Activated CD8-positive, alpha-beta T cell treated with anti-CD3 and anti-CD28 coated beads for 36 hours (primary cell): ENCODE data around the gene RNF213. TPM values are rescaled to one million over a fixed set of nuclear protein-coding genes. Genes with fewer than 3 reads are reported as not detected.

Source experiments
- ATAC-seq: fragments of 200-7000 bp; cut with Tn5 transposase; one replicate; pipeline ENCODE4 v1.10.0; 2021; ENCODE audit warnings: mild to moderate bottlenecking, moderate library complexity
- CTCF ChIA-PET: fragments of 350-600 bp; sonication (Branson Sonifier 250); formaldehyde crosslinking; loops from one replicate; lab custom pipeline; 2021; ENCODE audit warnings: antibody characterized with exemption; lab: Charles Lee
- POLR2A ChIA-PET: fragments of 350-600 bp; sonication (Branson Sonifier 250); formaldehyde crosslinking; loops from one replicate; lab custom pipeline; 2021; ENCODE audit warnings: antibody characterized with exemption; lab: Charles Lee
- DNase-seq: peaks from one replicate; pipeline ENCODE4 v3.0.0-alpha.2; 2020
- H3K27ac Mint-ChIP-seq: one replicate; pipeline ENCODE4 v1.8.0; 2021; ENCODE audit warnings: mild to moderate bottlenecking, mixed read lengths
- H3K27me3 Mint-ChIP-seq: one replicate; pipeline ENCODE4 v1.8.0; 2021; ENCODE audit warnings: mixed read lengths
- H3K36me3 Mint-ChIP-seq: one replicate; pipeline ENCODE4 v1.8.0; 2021; ENCODE audit warnings: low read depth, mixed read lengths
- H3K4me1 Mint-ChIP-seq: one replicate; pipeline ENCODE4 v1.8.0; 2021; ENCODE audit warnings: low read depth, mixed read lengths
- H3K4me3 Mint-ChIP-seq: one replicate; pipeline ENCODE4 v1.8.0; 2021; ENCODE audit warnings: mild to moderate bottlenecking, moderate library complexity, mixed read lengths
- H3K9me3 Mint-ChIP-seq: one replicate; pipeline ENCODE4 v1.8.0; 2021; ENCODE audit warnings: mixed read lengths
- intact Hi-C: fragments of 100-400 bp; cut with micrococcal nuclease; formaldehyde crosslinking; loops from one replicate; pipeline ENCODE4 v1.10.0; 2022
- total RNA-seq, 2 experiments: library from RNA; stranded (reverse); gene quantifications; one replicate each; pipeline ENCODE4 v1.2.3, GENCODE V29; 2021
- TF ChIP-seq, protein P1 (sequence below): fragments of 200-600 bp; IDR thresholded peaks from one replicate; pipeline ENCODE4 v1.8.0; 2022; ENCODE audit warnings: antibody characterized with exemption, mild to moderate bottlenecking

RNF213 gene
- total RNA-seq, 2 experiments from 2014 or later: 131 to 142 TPM

- ChIA-PET CTCF (no interaction called here), POLR2A (interaction anchor here (1.3 kb wide), 1 partner anchor 174 kb away, joined by 3 read pairs; no protein-coding TSS in a partner anchor)
- Mint-ChIP-seq H3K9me3 (no peaks in the 10 kb centered on the region), H3K4me1 (peaks cover 2% of the 10 kb centered on the region), H3K36me3 (peaks cover 74% of the 10 kb centered on the region), H3K4me3 (no peak overlapping the region), H3K27ac (peak overlapping the region; percentile 49), H3K27me3 (no peaks in the 10 kb centered on the region)
- intact Hi-C loops: no loop called here
- TF ChIP-seq, protein P1, sequence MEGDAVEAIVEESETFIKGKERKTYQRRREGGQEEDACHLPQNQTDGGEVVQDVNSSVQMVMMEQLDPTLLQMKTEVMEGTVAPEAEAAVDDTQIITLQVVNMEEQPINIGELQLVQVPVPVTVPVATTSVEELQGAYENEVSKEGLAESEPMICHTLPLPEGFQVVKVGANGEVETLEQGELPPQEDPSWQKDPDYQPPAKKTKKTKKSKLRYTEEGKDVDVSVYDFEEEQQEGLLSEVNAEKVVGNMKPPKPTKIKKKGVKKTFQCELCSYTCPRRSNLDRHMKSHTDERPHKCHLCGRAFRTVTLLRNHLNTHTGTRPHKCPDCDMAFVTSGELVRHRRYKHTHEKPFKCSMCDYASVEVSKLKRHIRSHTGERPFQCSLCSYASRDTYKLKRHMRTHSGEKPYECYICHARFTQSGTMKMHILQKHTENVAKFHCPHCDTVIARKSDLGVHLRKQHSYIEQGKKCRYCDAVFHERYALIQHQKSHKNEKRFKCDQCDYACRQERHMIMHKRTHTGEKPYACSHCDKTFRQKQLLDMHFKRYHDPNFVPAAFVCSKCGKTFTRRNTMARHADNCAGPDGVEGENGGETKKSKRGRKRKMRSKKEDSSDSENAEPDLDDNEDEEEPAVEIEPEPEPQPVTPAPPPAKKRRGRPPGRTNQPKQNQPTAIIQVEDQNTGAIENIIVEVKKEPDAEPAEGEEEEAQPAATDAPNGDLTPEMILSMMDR: no peak
- ATAC-seq (no peak), DNase-seq (no peak)
These were observed 59.3 kb downstream of the RNF213 start for GRCh38 chr17:80319999-80320344.

DNA sequence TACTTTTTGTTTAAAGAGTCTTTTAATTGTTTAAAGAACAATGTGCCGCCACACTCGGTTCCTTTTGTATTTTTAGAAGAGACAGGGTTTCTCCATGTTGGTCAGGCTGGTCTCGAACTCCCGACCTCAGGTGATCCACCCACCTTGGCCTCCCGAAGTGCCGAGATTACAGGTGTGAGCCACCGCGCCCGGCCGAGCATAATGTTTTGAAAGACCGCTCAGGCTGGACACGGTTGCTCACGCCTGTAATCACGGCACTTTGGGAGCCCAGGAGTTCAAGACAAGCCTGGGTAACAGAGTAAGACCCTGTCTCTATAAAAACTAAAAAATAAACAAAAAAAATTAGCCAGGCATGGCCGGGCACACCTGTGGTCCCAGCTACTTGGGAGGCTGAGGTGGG lies 59.8 kb downstream of the RNF213 start:
- Mint-ChIP-seq H3K9me3 (no peaks in the 10 kb centered on the region), H3K4me1 (peaks cover 2% of the 10 kb centered on the region), H3K27ac (peak overlapping the region; percentile 49), H3K4me3 (no peak overlapping the region), H3K36me3 (peaks cover 78% of the 10 kb centered on the region), H3K27me3 (no peaks in the 10 kb centered on the region)
- ATAC-seq (no peak), DNase-seq (no peak)
- ChIA-PET POLR2A (no interaction called here), CTCF (no interaction called here)
- intact Hi-C loops: no loop called here
- TF ChIP-seq, protein P1: no peak

DNA sequence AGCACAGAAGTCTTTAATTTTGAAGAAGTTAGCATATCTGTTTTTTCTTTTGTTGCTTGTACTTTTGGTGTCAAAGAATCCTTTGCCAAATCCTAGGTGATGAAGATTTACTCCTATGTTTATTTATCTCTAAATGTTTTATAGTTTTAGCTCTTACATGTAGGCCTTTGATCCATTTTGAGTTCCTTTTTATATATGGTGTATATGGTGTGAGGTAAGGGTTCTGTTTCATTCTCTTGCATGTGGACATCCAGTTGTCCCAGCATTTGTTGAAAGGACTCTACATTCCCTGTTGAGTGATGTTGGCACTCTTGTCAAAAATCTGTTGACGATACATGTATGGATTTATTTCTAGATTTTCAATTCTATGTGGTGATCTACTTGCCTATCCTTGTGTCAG lies 62.2 kb downstream of the RNF213 start:
- ChIA-PET CTCF (no interaction called here), POLR2A (interaction anchor here (0.8 kb wide), 1 partner anchor 13 kb away, joined by 5 read pairs; no protein-coding TSS in a partner anchor)
- intact Hi-C loops: no loop called here
- peaks cover 70% of the 10 kb centered on the region for H3K36me3 Mint-ChIP-seq
- H3K4me1 Mint-ChIP-seq: no peaks in the 10 kb centered on the region
- DNase-seq: no peak
- no peak for ATAC-seq
- TF ChIP-seq, protein P1: no peak
- H3K27ac Mint-ChIP-seq: peak overlapping the region; percentile 69
- no peaks in the 10 kb centered on the region for H3K27me3 Mint-ChIP-seq
- H3K4me3 Mint-ChIP-seq: no peak overlapping the region
- H3K9me3 Mint-ChIP-seq: no peaks in the 10 kb centered on the region

GRCh38 chr17:80323982-80324381 lies 63.3 kb downstream of the RNF213 start:
- no peak overlapping the region for H3K4me3 Mint-ChIP-seq
- no peaks in the 10 kb centered on the region for H3K4me1 Mint-ChIP-seq
- ATAC-seq (no peak), DNase-seq (no peak)
- TF ChIP-seq, protein P1: no peak
- peak overlapping the region; percentile 69 for H3K27ac Mint-ChIP-seq
- H3K9me3 Mint-ChIP-seq: no peaks in the 10 kb centered on the region
- H3K27me3 Mint-ChIP-seq: no peaks in the 10 kb centered on the region
- intact Hi-C loops: no loop called here
- CTCF ChIA-PET: no interaction called here
- H3K36me3 Mint-ChIP-seq: peaks cover 72% of the 10 kb centered on the region
- POLR2A ChIA-PET: no interaction called here

GRCh38 chr17:80327518-80327917 lies 66.9 kb downstream of the RNF213 start:
- no peaks in the 10 kb centered on the region for H3K4me1 Mint-ChIP-seq
- intact Hi-C loops: no loop called here
- TF ChIP-seq, protein P1: no peak

More at GRCh38 chr17:80327518-80327917, 66.9 kb downstream of the RNF213 start:
- ChIA-PET CTCF (no interaction called here), POLR2A (interaction anchor here (1.4 kb wide), 1 partner anchor 9 kb away, joined by 3 read pairs; no protein-coding TSS in a partner anchor)
- H3K27me3 Mint-ChIP-seq: no peaks in the 10 kb centered on the region
- no peaks in the 10 kb centered on the region for H3K9me3 Mint-ChIP-seq
- DNase-seq (no peak), ATAC-seq (no peak)
- peak overlapping the region; percentile 41 for H3K27ac Mint-ChIP-seq
- no peak overlapping the region for H3K4me3 Mint-ChIP-seq
- H3K36me3 Mint-ChIP-seq: peaks cover 63% of the 10 kb centered on the region
